ENCODE measurements around the gene XPNPEP1. TPM values are rescaled to one million over a fixed set of nuclear protein-coding genes. Genes with fewer than 3 reads are reported as not detected.

XPNPEP1 gene
- total RNA-seq, 1 experiment from 2014 or later = 198 TPM

- Histone ChIP-seq H3K9me3 (ENCODE audit: low read length) (no peaks in the 10 kb centered on the region), H2AFZ (ENCODE audit: low read length) (no peak overlapping the region), H3K27me3 (ENCODE audit: low read length) (no peaks in the 10 kb centered on the region), H3K79me2 (ENCODE audit: low read length) (no peaks in the 10 kb centered on the region), H3K4me1 (ENCODE audit: low read length) (peaks cover 7% of the 10 kb centered on the region), H4K20me1 (ENCODE audit: insufficient read depth, low read depth, low read length) (no peaks in the 10 kb centered on the region), H3K9ac (ENCODE audit: low read length) (no peak overlapping the region), H3K4me2 (ENCODE audit: low read depth, low read length, poor library complexity, severe bottlenecking) (no peak overlapping the region), H3K27ac (ENCODE audit: low read length) (no peak overlapping the region), H3K9me2 (replicated peaks; ENCODE audit: insufficient read depth, low read length) (no peaks in the 10 kb centered on the region), H3K36me3 (ENCODE audit: insufficient read depth, low read length) (no peaks in the 10 kb centered on the region), H3K4me3 (ENCODE audit: low read length) (no peak overlapping the region)
- DNase-seq = no peak
Observed at GRCh38 chr10:109823196-109823595, 100.1 kb downstream of the XPNPEP1 start.

DNA sequence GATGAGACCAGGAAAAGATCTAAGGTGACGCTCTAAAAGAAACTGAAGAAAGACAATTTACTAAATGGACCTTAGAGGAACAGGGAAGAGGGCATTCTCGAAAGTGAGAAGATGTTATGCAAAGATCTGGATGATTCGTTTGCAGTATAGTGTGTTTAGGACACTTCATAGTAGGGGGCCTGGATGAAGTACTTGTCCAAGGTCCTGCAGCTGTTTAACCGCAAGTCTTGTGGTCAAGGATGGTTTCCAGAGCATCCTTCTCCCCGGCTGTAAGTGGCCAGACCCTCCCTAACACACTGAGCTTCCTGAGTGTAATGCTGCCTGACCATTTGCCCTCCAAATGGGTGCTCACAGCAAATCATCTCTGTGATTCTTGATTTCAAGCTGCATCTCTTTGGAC lies 101.6 kb downstream of the XPNPEP1 start:
- H3K4me1 ChIP-seq (ENCODE audit: low read length) = peaks cover 7% of the 10 kb centered on the region
- no peaks in the 10 kb centered on the region for H3K27me3 ChIP-seq (ENCODE audit: low read length)

DNA sequence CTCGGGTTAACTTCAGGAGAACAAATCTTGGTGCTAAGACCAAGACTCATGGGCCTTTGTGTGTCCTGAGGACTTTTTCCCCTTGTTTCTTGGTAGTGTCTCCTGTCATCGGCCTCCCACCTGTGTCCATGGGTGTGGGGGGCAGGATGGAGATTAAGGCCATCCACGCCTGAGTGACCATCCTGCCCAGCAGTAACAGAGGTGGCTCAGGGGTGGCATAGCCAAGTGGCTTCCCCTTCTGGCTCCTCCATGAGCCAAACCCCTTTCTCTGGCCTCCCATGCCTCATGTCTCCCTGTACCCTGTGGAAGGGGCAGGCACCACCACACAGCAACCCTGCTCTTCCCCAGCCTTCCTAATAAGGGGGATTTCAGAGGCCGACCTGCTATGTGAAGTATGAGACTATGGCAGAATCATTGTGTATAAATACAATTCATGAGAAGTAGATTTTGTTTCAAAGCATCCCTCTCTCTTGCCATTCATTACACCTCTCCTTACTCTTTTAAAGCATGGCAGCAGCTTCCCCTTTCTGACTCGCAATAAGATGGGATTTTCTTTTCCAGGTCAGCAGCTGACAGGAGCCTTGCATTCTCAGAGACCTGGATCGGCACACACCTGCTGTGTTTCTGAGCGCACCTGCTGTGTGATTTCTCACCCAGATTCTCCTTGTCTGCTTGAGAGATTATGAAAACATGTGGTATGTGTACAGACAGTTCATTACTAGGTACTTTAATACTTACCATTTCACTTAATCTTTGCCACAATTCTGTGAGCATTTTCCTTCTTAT lies 102.5 kb downstream of the XPNPEP1 start:
- DNase-seq = no peak
- no peaks in the 10 kb centered on the region for H3K36me3 ChIP-seq (ENCODE audit: insufficient read depth, low read length)

More for the DNA sequence above, 101.6 kb downstream of the XPNPEP1 start:
- Histone ChIP-seq H3K36me3 (ENCODE audit: insufficient read depth, low read length) (no peaks in the 10 kb centered on the region), H3K79me2 (ENCODE audit: low read length) (no peaks in the 10 kb centered on the region), H3K9me3 (ENCODE audit: low read length) (no peaks in the 10 kb centered on the region), H3K9me2 (replicated peaks; ENCODE audit: insufficient read depth, low read length) (no peaks in the 10 kb centered on the region), H4K20me1 (ENCODE audit: insufficient read depth, low read depth, low read length) (no peaks in the 10 kb centered on the region), H3K4me3 (ENCODE audit: low read length) (no peak overlapping the region), H2AFZ (ENCODE audit: low read length) (no peak overlapping the region), H3K27ac (ENCODE audit: low read length) (no peak overlapping the region), H3K4me2 (ENCODE audit: low read depth, low read length, poor library complexity, severe bottlenecking) (no peak overlapping the region), H3K9ac (ENCODE audit: low read length) (no peak overlapping the region)
- DNase-seq = no peak

GRCh38 chr10:109819807-109820206 lies 103.5 kb downstream of the XPNPEP1 start:
- no peak overlapping the region for H3K4me3 ChIP-seq (ENCODE audit: low read length)
- H3K79me2 ChIP-seq (ENCODE audit: low read length) = no peaks in the 10 kb centered on the region
- no peak overlapping the region for H3K27ac ChIP-seq (ENCODE audit: low read length)
- no peaks in the 10 kb centered on the region for H3K27me3 ChIP-seq (ENCODE audit: low read length)
- no peak for DNase-seq
- peaks cover 7% of the 10 kb centered on the region for H3K4me1 ChIP-seq (ENCODE audit: low read length)
- H3K36me3 ChIP-seq (ENCODE audit: insufficient read depth, low read length) = no peaks in the 10 kb centered on the region
- H3K4me2 ChIP-seq (ENCODE audit: low read depth, low read length, poor library complexity, severe bottlenecking) = no peak overlapping the region
- H3K9ac ChIP-seq (ENCODE audit: low read length) = no peak overlapping the region
- no peak overlapping the region for H2AFZ ChIP-seq (ENCODE audit: low read length)
- H3K9me3 ChIP-seq (ENCODE audit: low read length) = no peaks in the 10 kb centered on the region
- no peaks in the 10 kb centered on the region for H4K20me1 ChIP-seq (ENCODE audit: insufficient read depth, low read depth, low read length)
- no peaks in the 10 kb centered on the region for H3K9me2 ChIP-seq (replicated peaks; ENCODE audit: insufficient read depth, low read length)

More for the DNA sequence above, 102.5 kb downstream of the XPNPEP1 start:
- H3K79me2 ChIP-seq (ENCODE audit: low read length) = no peaks in the 10 kb centered on the region
- no peak overlapping the region for H3K27ac ChIP-seq (ENCODE audit: low read length)
- H4K20me1 ChIP-seq (ENCODE audit: insufficient read depth, low read depth, low read length) = no peaks in the 10 kb centered on the region
- no peaks in the 10 kb centered on the region for H3K9me2 ChIP-seq (replicated peaks; ENCODE audit: insufficient read depth, low read length)
- no peaks in the 10 kb centered on the region for H3K9me3 ChIP-seq (ENCODE audit: low read length)
- peaks cover 7% of the 10 kb centered on the region for H3K4me1 ChIP-seq (ENCODE audit: low read length)
- H3K4me2 ChIP-seq (ENCODE audit: low read depth, low read length, poor library complexity, severe bottlenecking) = no peak overlapping the region
- H3K9ac ChIP-seq (ENCODE audit: low read length) = no peak overlapping the region
- no peak overlapping the region for H2AFZ ChIP-seq (ENCODE audit: low read length)
- H3K27me3 ChIP-seq (ENCODE audit: low read length) = no peaks in the 10 kb centered on the region
- H3K4me3 ChIP-seq (ENCODE audit: low read length) = no peak overlapping the region

Small RNAs within 50 kb of the gene (small RNA-seq; reads per million reads assigned to genes)
- gene RNU4-5P = not detected

Other genes with a start within 250 kb of the XPNPEP1 start
- 15.4 and 16.5 TPM in 2 replicates for gene ADD3, start 84.5 kb upstream of the XPNPEP1 start, total RNA-seq (2014; rRNA removed; shearing (Covaris generic); ENCODE audit: low replicate concordance)